DND-41 (cell line): ENCODE measurements around the gene NOTCH2.

Source experiments
- CTCF ChIP-seq: IDR thresholded peaks from 2 replicates; pipeline ENCODE4 v1.5.1; 2012; ENCODE audit warnings: borderline replicate concordance, low read length, moderate library complexity, mild to moderate bottlenecking; ENCODE audit not compliant: poor library complexity, severe bottlenecking; ENCODE audit errors: extremely low read depth
- EZH2 ChIP-seq: IDR thresholded peaks from 3 replicates; pipeline ENCODE4 v1.6.1; 2012; ENCODE audit warnings: borderline replicate concordance, low read depth, mild to moderate bottlenecking, moderate library complexity, low read length, inconsistent platforms; ENCODE audit not compliant: severe bottlenecking

GRCh38 chr1:119964673-119965363 lies 104.6 kb downstream of the NOTCH2 start:
- TF ChIP-seq EZH2, result no peak
- TF ChIP-seq CTCF, result no peak
